Hematopoietic multipotent progenitor cell treated with erythropoietin and hydrocortisone succinate and interleukin-3 and kit ligand, for 15 days (in vitro differentiated cells): ENCODE results near the gene TMEM44.
"Not testable (repeated sequence)": the region's sequence is repeated elsewhere in the genome, so short reads cannot be mapped to it uniquely, and the experiment has no call there.

ENCODE experiments used
- DNase-seq: peaks from one replicate; pipeline ENCODE4 v3.0.0-alpha.2; 2015; ENCODE audit warnings: low spot score

The TMEM44 gene

GRCh38 chr3:194642769-194643168, 9.6 kb upstream of the TMEM44 start:
- no peak for DNase-seq

GRCh38 chr3:194640829-194641228, 7.6 kb upstream of the TMEM44 start:
- DNase-seq: peak; percentile 19

- no peak for DNase-seq
Measured at GRCh38 chr3:194638991-194639605, 5.9 kb upstream of the TMEM44 start.

GRCh38 chr3:194637541-194638400, 4.6 kb upstream of the TMEM44 start:
- DNase-seq: no peak

GRCh38 chr3:194637066-194637465, 3.8 kb upstream of the TMEM44 start:
- no peak for DNase-seq

GRCh38 chr3:194632809-194633348, 340 bp downstream of the TMEM44 start:
- no peak for DNase-seq

- DNase-seq: no peak
Measured at GRCh38 chr3:194632226-194632808, 902 bp downstream of the TMEM44 start.

- DNase-seq: no peak
Measured at GRCh38 chr3:194631696-194632095, 1.5 kb downstream of the TMEM44 start.

GRCh38 chr3:194630681-194631080, 2.5 kb downstream of the TMEM44 start:
- not testable (repeated sequence) for DNase-seq

- no peak for DNase-seq
Measured at GRCh38 chr3:194624956-194625355, 8.3 kb downstream of the TMEM44 start.

GRCh38 chr3:194623449-194624290, 9.5 kb downstream of the TMEM44 start:
- DNase-seq: no peak

GRCh38 chr3:194622621-194623340, 10.4 kb downstream of the TMEM44 start:
- no peak for DNase-seq

GRCh38 chr3:194621947-194622346, 11.3 kb downstream of the TMEM44 start:
- DNase-seq: no peak

- no peak for DNase-seq
Measured at GRCh38 chr3:194620196-194620595, 13.0 kb downstream of the TMEM44 start.

GRCh38 chr3:194619741-194620140, 13.5 kb downstream of the TMEM44 start:
- no peak for DNase-seq

- DNase-seq: no peak
Measured at GRCh38 chr3:194618858-194619608, 14.2 kb downstream of the TMEM44 start.

- DNase-seq: no peak
Measured at GRCh38 chr3:194617827-194618226, 15.4 kb downstream of the TMEM44 start.

GRCh38 chr3:194617143-194617671, 16.0 kb downstream of the TMEM44 start:
- no peak for DNase-seq

- no peak for DNase-seq
Measured at GRCh38 chr3:194615226-194615625, 18.0 kb downstream of the TMEM44 start.

GRCh38 chr3:194612221-194612620, 21.0 kb downstream of the TMEM44 start:
- DNase-seq: no peak
